ENCODE data around the gene LPAR5.

DNA sequence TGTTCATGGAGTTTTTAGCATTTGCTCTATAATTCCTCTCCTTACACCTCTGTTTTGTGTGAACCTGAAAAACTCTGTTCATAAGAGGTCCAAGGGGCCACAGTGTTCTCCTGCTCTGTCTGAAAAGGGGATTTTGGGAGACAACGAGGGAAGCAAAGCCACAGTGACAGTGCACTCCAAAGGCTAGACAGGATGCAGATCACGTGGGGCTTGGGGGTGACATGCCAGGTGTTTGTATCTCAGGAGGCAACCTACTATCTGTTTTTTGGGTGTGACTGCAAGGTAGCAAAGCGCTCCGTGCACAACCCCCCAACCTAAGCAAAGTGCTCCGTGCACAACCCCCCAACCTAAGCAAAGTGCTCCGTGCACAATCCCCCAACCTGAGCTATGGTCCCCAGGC is 23.5 kb downstream of the LPAR5 start:
- TF ChIP-seq, protein P1, sequence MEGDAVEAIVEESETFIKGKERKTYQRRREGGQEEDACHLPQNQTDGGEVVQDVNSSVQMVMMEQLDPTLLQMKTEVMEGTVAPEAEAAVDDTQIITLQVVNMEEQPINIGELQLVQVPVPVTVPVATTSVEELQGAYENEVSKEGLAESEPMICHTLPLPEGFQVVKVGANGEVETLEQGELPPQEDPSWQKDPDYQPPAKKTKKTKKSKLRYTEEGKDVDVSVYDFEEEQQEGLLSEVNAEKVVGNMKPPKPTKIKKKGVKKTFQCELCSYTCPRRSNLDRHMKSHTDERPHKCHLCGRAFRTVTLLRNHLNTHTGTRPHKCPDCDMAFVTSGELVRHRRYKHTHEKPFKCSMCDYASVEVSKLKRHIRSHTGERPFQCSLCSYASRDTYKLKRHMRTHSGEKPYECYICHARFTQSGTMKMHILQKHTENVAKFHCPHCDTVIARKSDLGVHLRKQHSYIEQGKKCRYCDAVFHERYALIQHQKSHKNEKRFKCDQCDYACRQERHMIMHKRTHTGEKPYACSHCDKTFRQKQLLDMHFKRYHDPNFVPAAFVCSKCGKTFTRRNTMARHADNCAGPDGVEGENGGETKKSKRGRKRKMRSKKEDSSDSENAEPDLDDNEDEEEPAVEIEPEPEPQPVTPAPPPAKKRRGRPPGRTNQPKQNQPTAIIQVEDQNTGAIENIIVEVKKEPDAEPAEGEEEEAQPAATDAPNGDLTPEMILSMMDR (conservative IDR thresholded peaks at IDR 0.05; ENCODE audit: low read depth in 2 of 2), result no peak
- TF ChIP-seq POLR2AphosphoS5 (IDR thresholded peaks at IDR 0.05; ENCODE audit: low read depth), result no peak
